H9 (cell line): Measurements from ENCODE around the gene PNKP. TPM values are rescaled to one million over a fixed set of nuclear protein-coding genes. Genes with fewer than 3 reads are reported as not detected.

ENCODE experiments used
- DNase-seq: peaks from one replicate; pipeline ENCODE4 v3.0.0-alpha.2; 2017
- H2AFZ ChIP-seq: one replicate; pipeline ENCODE4 v1.6.1; 2013; ENCODE audit warnings: mild to moderate bottlenecking, low read length, control low read depth, moderate library complexity
- H2AK5ac ChIP-seq: 2 replicates; pipeline ENCODE4 v1.6.1; 2013; ENCODE audit warnings: low read length, control low read depth, mixed read lengths; ENCODE audit not compliant: insufficient read length
- H2BK120ac ChIP-seq: one replicate; pipeline ENCODE4 v1.6.1; 2013; ENCODE audit warnings: low read depth, mild to moderate bottlenecking, low read length, control low read depth, inconsistent platforms; ENCODE audit not compliant: poor library complexity, severe bottlenecking
- H2BK12ac ChIP-seq: 2 replicates; pipeline ENCODE4 v1.6.1; 2013; ENCODE audit warnings: low read length, control low read depth, mixed read lengths, low read depth; ENCODE audit not compliant: insufficient read length
- H2BK15ac ChIP-seq: 2 replicates; pipeline ENCODE4 v1.6.1; 2013; ENCODE audit warnings: low read depth, low read length, control low read depth
- H2BK20ac ChIP-seq: one replicate; pipeline ENCODE4 v1.6.1; 2013; ENCODE audit warnings: low read depth, mild to moderate bottlenecking, low read length, control low read depth, inconsistent platforms; ENCODE audit not compliant: poor library complexity, severe bottlenecking
- H2BK5ac ChIP-seq: 2 replicates; pipeline ENCODE4 v1.6.1; 2013; ENCODE audit warnings: low read length, control low read depth, mixed read lengths; ENCODE audit not compliant: insufficient read length
- H3K14ac ChIP-seq: 2 replicates; pipeline ENCODE4 v1.6.1; 2013; ENCODE audit warnings: low read length, control low read depth; ENCODE audit not compliant: insufficient read depth
- H3K18ac ChIP-seq: 2 replicates; pipeline ENCODE4 v1.6.1; 2013; ENCODE audit warnings: low read depth, mild to moderate bottlenecking, mixed read lengths, low read length, control low read depth; ENCODE audit not compliant: insufficient read length
- H3K23ac ChIP-seq: 2 replicates; pipeline ENCODE4 v1.6.1; 2013; ENCODE audit warnings: low read length, control low read depth, mixed read lengths, low read depth; ENCODE audit not compliant: insufficient read length
- H3K23me2 ChIP-seq: 2 replicates; pipeline ENCODE4 v1.6.1; 2013; ENCODE audit warnings: low read depth, mild to moderate bottlenecking, mixed read lengths, low read length, control low read depth; ENCODE audit not compliant: insufficient read length, poor library complexity, severe bottlenecking
- H3K27ac ChIP-seq: 2 replicates; pipeline ENCODE4 v1.5.1; 2013; ENCODE audit warnings: low read length, control low read depth, mixed read lengths, low read depth; ENCODE audit not compliant: insufficient read length
- H3K27me3 ChIP-seq: 2 replicates; pipeline ENCODE4 v1.6.1; 2013; ENCODE audit warnings: low read length, control low read depth, inconsistent platforms; ENCODE audit not compliant: insufficient read depth
- H3K4ac ChIP-seq: 2 replicates; pipeline ENCODE4 v1.6.1; 2013; ENCODE audit warnings: low read depth, mild to moderate bottlenecking, control low read depth, inconsistent platforms, low read length, moderate library complexity
- H3K4me1 ChIP-seq: 2 replicates; pipeline ENCODE4 v1.6.1; 2013; ENCODE audit warnings: low read length, control low read depth, inconsistent platforms; ENCODE audit not compliant: insufficient read depth
- H3K4me2 ChIP-seq: 2 replicates; pipeline ENCODE4 v1.6.1; 2013; ENCODE audit warnings: low read length, control low read depth, mixed read lengths; ENCODE audit not compliant: insufficient read length, insufficient read depth
- H3K56ac ChIP-seq: 2 replicates; pipeline ENCODE4 v1.6.1; 2013; ENCODE audit warnings: low read depth, mild to moderate bottlenecking, mixed read lengths, low read length, control low read depth; ENCODE audit not compliant: insufficient read length
- H3K79me1 ChIP-seq: 2 replicates; pipeline ENCODE4 v1.6.1; 2013; ENCODE audit warnings: low read depth, mild to moderate bottlenecking, moderate library complexity, low read length, control low read depth, inconsistent platforms; ENCODE audit not compliant: insufficient read depth, poor library complexity, severe bottlenecking
- H3K79me2 ChIP-seq: 2 replicates; pipeline ENCODE4 v1.6.1; 2013; ENCODE audit warnings: low read length, control low read depth, inconsistent platforms; ENCODE audit not compliant: insufficient read depth
- H3K9ac ChIP-seq: 2 replicates; pipeline ENCODE4 v1.6.1; 2013; ENCODE audit warnings: low read length, control low read depth, mixed read lengths; ENCODE audit not compliant: insufficient read length; ENCODE audit errors: extremely low read depth
- H3K9me3 ChIP-seq: one replicate; pipeline ENCODE4 v1.6.1; 2013; ENCODE audit warnings: low read depth, low read length, inconsistent platforms; ENCODE audit not compliant: control insufficient read depth
- H3T11ph ChIP-seq: one replicate; pipeline ENCODE4 v1.6.1; 2013; ENCODE audit warnings: mild to moderate bottlenecking, low read length, control low read depth, inconsistent platforms
- H4K20me1 ChIP-seq: one replicate; pipeline ENCODE4 v1.6.1; 2013; ENCODE audit not compliant: control insufficient read depth, insufficient read length, insufficient read depth
- H4K5ac ChIP-seq: 2 replicates; pipeline ENCODE4 v1.6.1; 2013; ENCODE audit warnings: low read depth, mild to moderate bottlenecking, mixed read lengths, low read length, control low read depth; ENCODE audit not compliant: insufficient read length
- H4K8ac ChIP-seq: replicated peaks from 2 replicates; pipeline ENCODE4 v1.6.1; 2013; ENCODE audit warnings: low read length, control low read depth, mixed read lengths, low read depth; ENCODE audit not compliant: insufficient read length
- H4K91ac ChIP-seq: 2 replicates; pipeline ENCODE4 v1.6.1; 2013; ENCODE audit warnings: low read depth, mild to moderate bottlenecking, moderate library complexity, mixed read lengths, low read length, control low read depth; ENCODE audit not compliant: insufficient read length
- H3K27ac Mint-ChIP-seq, 3 experiments: 2 replicates in 2 of 3; 3 replicates in 1 of 3; pipeline ENCODE4 v1.8.0; 2020 to 2021; ENCODE audit warnings: mixed read lengths in 3 of 3, mild to moderate bottlenecking in 1 of 3, moderate library complexity in 1 of 3
- H3K27me3 Mint-ChIP-seq: 2 replicates; pipeline ENCODE4 v1.8.0; 2021; ENCODE audit warnings: low read depth, mild to moderate bottlenecking, moderate library complexity, mixed read lengths
- H3K36me3 Mint-ChIP-seq, 3 experiments: 2 replicates in 2 of 3; 3 replicates in 1 of 3; pipeline ENCODE4 v1.8.0; 2020 to 2021; ENCODE audit warnings: low read depth in 3 of 3, mixed read lengths in 3 of 3; ENCODE audit not compliant: insufficient read depth in 1 of 3
- H3K4me1 Mint-ChIP-seq, 2 experiments: 2 replicates each; pipeline ENCODE4 v1.8.0; 2020; ENCODE audit warnings: mixed read lengths in 2 of 2
- H3K4me3 Mint-ChIP-seq, 2 experiments: 2 replicates in 1 of 2; 3 replicates in 1 of 2; pipeline ENCODE4 v1.8.0; 2020 to 2021; ENCODE audit warnings: mild to moderate bottlenecking in 2 of 2, mixed read lengths in 2 of 2, moderate library complexity in 1 of 2
- H3K9me3 Mint-ChIP-seq, 2 experiments: 2 replicates in 1 of 2; 3 replicates in 1 of 2; pipeline ENCODE4 v1.8.0; 2020; ENCODE audit warnings: mild to moderate bottlenecking in 2 of 2, mixed read lengths in 2 of 2, moderate library complexity in 1 of 2
- CTCF ChIP-seq: fragments of 200-600 bp; sonication (generic); conservative IDR thresholded peaks from 3 replicates; pipeline ENCODE4 v1.8.0; 2021; ENCODE audit warnings: antibody characterized with exemption, mild to moderate bottlenecking
- WGBS: extraction: QIAGEN DNeasy Blood & Tissue Kit; methylation state at CpG from one replicate; pipeline ENCODE4 v1.1.7; 2013; ENCODE audit warnings: missing lambda C conversion rate, low lambda C conversion rate, mixed read lengths; ENCODE audit not compliant: insufficient read length; ENCODE audit errors: extremely low coverage; 5-methylcytosine and 5-hydroxymethylcytosine counted together
- total RNA-seq: library from RNA; stranded (reverse); gene quantifications from 2 replicates; pipeline ENCODE4 v1.2.1, GENCODE V29; 2021

The PNKP gene
- total RNA-seq, 1 experiment from 2014 or later = 157 TPM

GRCh38 chr19:49849433-49850220, 17.7 kb downstream of the PNKP start:
- Histone ChIP-seq H3K79me1 (peaks cover 11% of the 10 kb centered on the region), H4K91ac (no peak overlapping the region), H3K56ac (no peak overlapping the region), H4K20me1 (peaks cover 3% of the 10 kb centered on the region), H2BK12ac (no peak overlapping the region), H3K79me2 (peaks cover 9% of the 10 kb centered on the region; the same call in 1 of the 2 replicates), H2BK15ac (no peak overlapping the region), H3K23me2 (peaks cover 10% of the 10 kb centered on the region), H4K5ac (no peak overlapping the region), H3K9me3 (no peaks in the 10 kb centered on the region), H4K8ac (no peak overlapping the region), H3K18ac (no peak overlapping the region), H2AK5ac (no peak overlapping the region), H3K4me2 (peak overlapping the region; percentile 65), H3K4me1 (no peaks in the 10 kb centered on the region; the same call in 1 of the 2 replicates), H2BK5ac (no peak overlapping the region), H3K9ac (peak overlapping the region; percentile 66), H2BK20ac (no peak overlapping the region), H2BK120ac (no peak overlapping the region), H3K27me3 (no peaks in the 10 kb centered on the region), H2AFZ (no peak overlapping the region), H3T11ph (no peak overlapping the region), H3K4ac (no peak overlapping the region), H3K14ac (no peak overlapping the region), H3K27ac (no peak overlapping the region), H3K23ac (no peak overlapping the region)
- no CpG with 5 or more reads among the region's 15 CpGs for WGBS
- Mint-ChIP-seq H3K9me3 (peaks cover 0 to 4% of the 10 kb centered on the region in 2 experiments; a peak in 2 of 5 replicates), H3K27me3 (no peaks in the 10 kb centered on the region; the same call in 1 of the 2 replicates), H3K4me3 (peak overlapping the region; percentile 81 to 90), H3K27ac (no peak overlapping the region), H3K4me1 (peaks cover 22 to 27% of the 10 kb centered on the region in 2 experiments), H3K36me3 (peaks cover 25 to 36% (median 26%) of the 10 kb centered on the region in 3 experiments)
- no peak for TF ChIP-seq CTCF
- no peak for DNase-seq
